Measurements from ENCODE around the gene MPZ.
"Not testable (repeated sequence)": the region's sequence is repeated elsewhere in the genome, so short reads cannot be mapped to it uniquely, and the experiment has no call there.

The MPZ gene

GRCh38 chr1:161309868-161310267, at the start of gene MPZ:
TSS of gene MPZ (minus strand) at chr1:161309968. CDS start at chr1:161309905, 63 bp downstream.
- DNase-seq = no peak

- no peak for DNase-seq
Observed at GRCh38 chr1:161359291-161359690, 49.5 kb upstream of the MPZ start.

GRCh38 chr1:161357073-161357472, 47.3 kb upstream of the MPZ start:
- DNase-seq = no peak

DNA sequence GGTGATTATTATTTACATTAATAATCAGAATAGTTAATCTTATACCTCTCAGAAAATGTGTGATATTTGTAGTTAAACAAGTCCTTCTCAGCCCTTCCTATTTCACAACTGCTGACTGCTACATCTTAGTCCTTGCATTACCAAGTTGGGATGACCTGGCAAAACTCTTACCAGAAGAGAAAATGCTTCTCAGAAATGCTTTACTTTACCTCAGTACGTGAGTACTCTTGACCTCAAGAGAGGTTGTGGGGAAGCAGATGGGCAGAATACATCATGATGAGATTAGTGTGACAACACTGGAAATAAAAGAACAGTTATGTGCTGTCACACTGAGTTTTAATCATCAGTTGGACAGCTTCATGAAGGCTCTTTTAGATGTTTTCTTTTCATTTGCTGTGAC, 41.7 kb upstream of the MPZ start:
- DNase-seq = no peak

GRCh38 chr1:161350671-161351070, 40.9 kb upstream of the MPZ start:
- no peak for DNase-seq

GRCh38 chr1:161342821-161343220, 33.1 kb upstream of the MPZ start:
- no peak for DNase-seq

DNA sequence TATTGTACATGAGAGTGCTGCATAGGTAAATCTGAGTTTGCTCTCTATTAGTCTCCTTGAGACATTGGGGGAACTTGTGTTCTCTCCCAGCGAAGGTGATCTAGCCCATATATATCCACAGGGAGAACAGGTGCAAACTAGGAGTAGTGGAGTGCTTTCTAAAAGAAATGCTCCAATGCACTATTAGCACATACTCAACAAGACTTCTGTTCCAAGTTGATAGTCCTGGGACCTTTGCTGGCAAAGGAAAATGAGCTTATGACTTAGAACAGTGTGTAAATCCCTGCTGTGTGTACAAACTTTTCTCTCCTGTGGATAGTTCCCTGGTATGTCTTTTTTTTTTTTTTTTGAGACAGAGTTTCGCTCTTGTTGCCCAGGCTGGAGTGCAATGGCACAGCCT, 32.4 kb upstream of the MPZ start:
- no peak for DNase-seq

GRCh38 chr1:161335796-161336195, 26.0 kb upstream of the MPZ start:
- no peak for DNase-seq

DNA sequence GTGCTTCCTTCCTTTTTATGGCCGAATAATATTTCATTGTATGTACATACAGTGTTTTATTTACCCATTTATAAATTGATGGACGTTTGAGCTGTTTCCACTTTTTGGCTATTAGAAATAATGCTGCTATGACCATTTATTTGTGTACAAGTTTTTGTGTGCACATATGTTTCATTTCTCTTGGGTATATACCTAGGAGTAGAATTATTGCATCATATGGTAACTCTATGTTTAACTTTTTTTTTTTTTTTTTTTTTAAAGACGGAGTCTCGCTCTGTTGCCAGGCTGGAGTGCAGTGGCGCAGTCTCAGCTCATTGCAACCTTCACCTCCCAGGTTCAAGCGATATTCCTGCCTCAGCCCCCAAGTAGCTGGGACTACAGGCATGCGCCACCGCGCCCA, 23.4 kb upstream of the MPZ start:
- DNase-seq = no peak

- DNase-seq = no peak
Observed at GRCh38 chr1:161330346-161330745, 20.6 kb upstream of the MPZ start.

DNA sequence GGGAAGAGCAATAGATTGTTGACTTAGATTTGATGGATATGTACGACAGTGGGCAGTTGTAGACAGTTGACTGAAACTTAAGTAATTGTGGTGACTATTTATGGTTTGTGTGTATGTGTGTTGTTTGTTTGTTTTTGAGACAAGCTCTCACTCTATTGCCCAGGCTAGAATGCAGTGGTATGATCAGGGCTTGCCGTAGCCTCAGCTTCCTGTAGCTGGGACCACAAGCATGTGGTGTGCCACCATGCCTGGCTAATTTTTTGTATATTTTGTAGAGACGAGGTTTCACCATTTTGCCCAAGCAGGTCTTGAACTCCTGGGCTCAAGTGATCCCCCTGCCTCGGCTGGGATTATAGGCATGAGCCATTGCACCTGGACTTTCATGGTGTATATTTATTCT, 14.3 kb upstream of the MPZ start:
- DNase-seq = no peak

- DNase-seq = not testable (repeated sequence)
Observed at GRCh38 chr1:161315841-161316674, 6.3 kb upstream of the MPZ start.

DNA sequence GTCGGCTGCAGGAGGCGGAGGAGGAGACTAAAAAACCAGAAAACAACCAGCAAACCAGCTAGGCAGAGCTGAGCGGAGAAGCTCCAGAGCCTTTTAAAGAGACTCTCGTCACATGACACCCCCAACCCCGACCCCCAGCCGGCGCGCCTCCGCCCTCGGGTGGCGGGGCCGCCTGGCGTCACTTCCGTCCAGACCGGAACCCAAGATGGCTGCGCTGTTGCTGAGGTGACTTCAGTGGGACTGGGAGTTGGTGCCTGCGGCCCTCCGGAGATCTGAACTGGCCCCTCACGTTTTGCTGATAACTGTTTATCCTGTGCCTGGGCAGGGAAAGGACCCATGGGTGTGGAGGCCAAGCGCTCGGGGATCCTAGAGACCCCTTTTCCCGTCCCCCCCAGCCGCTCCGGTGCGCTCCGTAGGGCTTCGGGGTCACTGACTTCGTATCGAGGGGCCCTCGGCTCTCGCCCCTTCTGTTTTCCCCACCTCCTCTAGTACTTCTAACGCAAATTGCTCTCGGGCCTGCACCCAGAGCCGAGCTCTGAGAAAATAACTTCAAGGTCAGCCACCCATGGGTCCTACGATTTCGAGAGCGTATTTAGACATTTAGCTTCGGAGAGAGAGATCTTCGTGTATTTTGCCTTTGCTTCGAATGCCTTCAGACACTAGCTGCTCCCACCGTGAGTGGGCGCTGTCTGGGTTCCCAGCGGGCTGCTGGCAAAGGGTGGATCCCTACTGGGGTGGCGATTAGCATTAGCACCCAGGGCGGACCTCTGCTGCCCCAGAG, 4.6 kb upstream of the MPZ start, which contains the start of gene SDHC:
SDHC (plus strand) TSS at position 181 of the 781 bp plus-strand sequence; CDS start at position 206, 25 bp downstream.
- peak; percentile 82 to 87 for DNase-seq

DNA sequence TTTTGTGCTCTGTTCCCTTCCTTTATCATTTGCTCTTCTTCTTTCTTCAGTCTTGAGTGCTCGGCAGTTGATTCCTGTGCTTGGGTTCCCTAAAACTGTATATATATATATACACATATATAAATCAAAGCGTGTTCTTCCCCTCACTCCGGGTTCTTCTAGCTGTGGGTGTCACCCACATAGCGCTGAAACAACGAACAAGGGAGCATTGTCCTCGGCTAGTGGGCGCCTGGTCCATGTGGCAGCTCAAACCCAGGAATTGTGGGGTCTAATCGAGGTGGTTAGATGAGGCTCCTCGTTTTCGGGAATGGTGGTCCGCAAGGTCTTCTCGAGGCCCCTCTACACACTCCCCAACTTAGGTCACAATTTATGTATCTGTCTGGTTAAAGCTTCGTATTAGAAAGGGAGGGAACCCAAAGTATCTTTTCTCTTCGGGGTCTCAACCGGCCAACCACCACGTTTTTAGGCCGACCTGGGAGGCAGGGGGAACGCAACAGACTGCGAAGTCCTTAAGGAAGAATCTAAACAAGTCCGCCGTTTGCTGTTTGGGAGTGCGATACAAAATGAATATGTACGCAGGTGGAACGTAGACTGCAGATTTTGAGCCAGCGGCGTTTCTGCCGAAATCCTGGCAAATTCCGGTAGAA, 3.9 kb upstream of the MPZ start:
- DNase-seq = no peak

DNA sequence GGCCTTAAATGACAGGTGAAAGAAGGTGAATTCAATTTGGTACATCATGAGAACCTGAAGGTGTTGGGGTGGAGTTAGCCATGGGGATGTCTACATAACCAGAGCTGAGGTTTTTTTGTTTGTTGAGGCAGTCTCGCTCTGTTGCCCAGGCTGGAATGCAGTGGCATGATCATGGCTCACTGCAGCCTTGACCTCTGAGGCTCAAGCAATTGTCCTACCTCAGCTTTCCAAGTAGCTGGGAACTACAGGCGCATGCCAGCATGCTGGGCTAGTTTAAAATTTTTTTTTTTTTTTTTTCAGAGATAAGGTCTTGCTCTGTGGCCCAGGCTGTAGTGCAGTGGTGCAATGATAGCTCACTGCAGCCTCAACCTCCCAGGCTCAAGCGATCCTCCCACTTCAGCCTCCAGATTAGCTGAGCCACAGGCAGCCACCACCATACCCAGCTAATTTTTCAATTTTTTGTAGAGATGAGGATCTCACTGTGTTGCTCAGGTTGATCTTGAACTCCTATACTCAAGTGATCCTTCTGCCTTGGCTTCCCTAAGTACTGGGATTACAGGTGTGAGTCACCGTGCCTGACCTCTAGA, 1.9 kb upstream of the MPZ start:
- no peak for DNase-seq

- DNase-seq = no peak
Observed at GRCh38 chr1:161307892-161308638, 1.7 kb downstream of the MPZ start.

DNA sequence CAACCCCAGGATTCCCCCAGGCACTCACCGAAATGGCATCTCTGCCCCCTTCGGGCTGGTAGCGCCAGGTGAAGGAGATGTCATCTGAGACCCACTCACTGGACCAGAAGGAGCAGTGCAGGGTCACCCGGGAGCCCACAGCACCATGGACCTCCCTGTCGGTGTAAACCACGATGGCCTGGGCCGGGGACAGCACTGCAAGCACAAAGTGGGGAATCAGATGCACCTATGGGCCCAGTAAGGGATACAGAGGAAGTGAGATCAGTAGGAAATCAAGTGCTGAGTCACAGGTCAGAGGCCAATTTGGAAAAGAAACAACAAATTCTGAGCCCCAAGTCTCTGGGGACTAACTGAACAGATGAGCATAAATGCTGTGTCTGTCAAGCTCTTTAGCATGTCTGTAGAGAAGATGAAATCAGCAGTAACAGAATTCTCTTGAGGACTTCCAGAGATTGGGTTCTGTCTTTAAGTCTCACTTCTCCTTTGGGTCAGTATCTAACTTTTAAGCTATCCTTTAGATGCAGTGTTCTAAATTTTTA, 2.5 kb downstream of the MPZ start:
- no peak for DNase-seq

DNA sequence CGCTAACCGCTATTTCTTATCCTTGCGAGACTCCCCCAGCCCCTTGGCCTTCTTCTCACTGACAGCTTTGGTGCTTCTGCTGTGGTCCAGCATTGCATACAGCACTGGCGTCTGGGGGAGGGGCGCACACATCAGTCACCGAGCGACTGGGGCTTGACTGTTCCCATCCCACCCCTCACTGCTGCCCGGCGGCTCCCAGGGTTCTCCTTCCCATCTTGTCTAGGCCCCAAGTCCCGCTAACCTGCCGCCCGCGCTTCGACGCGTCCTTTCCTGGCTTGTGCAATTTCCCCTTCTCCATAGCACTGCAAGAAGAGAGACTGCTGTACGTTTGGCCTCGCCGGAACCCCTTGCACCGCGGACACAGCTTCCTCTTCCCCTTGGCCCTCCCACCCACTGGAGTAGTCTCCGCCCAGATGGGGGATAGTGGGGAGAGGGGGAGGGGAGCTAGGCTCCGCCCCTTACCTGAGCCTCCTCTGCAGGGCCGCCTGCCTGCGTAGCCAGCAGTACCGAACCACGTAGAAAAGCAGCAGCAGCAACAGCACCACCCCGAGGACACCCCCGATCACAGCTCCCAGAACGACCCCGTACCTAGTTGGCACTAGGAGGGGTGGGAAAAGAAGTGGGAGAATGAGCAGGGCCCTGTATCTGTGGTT, 3.8 kb downstream of the MPZ start:
- peak; percentile 76 to 86 for DNase-seq

DNA sequence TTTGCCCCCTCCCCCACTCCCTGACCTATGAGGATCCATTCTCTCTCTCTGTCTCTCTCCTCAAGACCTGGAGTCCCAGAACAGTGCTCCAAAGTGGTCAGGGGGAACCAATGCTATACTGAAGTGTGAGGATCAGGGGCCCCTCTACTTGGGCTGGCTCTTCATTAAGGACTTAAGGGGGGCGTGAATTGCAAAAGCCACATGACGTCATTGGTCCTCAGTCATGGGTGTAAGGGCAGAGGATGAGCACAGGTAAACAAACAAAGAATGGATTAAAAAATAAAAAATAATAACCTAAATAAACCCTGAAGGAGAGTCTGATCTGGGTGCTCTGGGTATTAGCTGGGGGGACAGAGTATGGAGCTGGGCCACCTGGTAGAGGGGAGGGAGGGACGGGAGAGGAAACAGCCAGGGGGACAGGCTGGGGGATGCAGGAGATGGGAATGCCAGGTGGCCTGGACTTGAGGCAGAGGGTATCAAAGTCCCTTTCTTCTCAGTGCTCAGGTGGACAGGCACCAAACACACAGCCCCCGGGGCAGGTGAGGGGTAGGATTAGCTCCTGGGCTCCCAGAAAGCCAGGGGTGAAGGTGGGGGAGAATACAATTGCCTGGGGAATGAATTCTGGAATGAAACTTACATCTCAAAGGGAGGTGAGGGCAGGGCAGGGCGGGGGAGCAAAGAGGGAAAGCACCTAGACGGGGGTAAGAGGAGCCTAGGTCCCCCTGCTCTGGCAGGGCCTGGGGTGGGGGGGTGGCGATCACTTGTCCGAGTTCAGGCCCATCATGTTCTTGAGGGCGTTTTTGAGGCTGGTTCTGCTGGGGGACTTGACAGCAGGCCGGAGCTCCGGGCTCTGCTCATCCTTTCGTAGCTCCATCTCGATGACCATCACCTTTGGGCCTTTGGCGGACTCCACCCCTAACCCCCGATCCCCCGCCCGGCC, 4.6 kb downstream of the MPZ start:
- no peak for DNase-seq

GRCh38 chr1:161300478-161300877, 9.3 kb downstream of the MPZ start:
- no peak for DNase-seq

Measured in stimulated activated CD4-positive, alpha-beta T cell treated with anti-CD3 and anti-CD28 coated beads, Interleukin-4, amount 100 ng/mL, for 4 hours (primary cell).